HepG2 (cell line): ENCODE measurements around the gene TAPBP. TPM values are rescaled to one million over a fixed set of nuclear protein-coding genes. Genes with fewer than 3 reads are reported as not detected.

Source experiments
- CBX2 ChIP-seq, 2 experiments: fragments of 200-600 bp in 1 of 2; sonication (generic); formaldehyde crosslinking in 1 of 2; IDR thresholded peaks; 2 replicates each; pipeline versions ENCODE4 v1.7.0 to v1.8.1; 2018 to 2022; ENCODE audit warnings: low read depth in 2 of 2, low read length in 1 of 2, mild to moderate bottlenecking in 1 of 2, missing genetic modification reagents in 1 of 2
- FOSL2 ChIP-seq: sonication (generic); formaldehyde crosslinking; IDR thresholded peaks from 2 replicates; pipeline ENCODE4 v1.4.0; 2020; ENCODE audit warnings: missing genetic modification reagents
- HNF4G ChIP-seq, 2 experiments: sonication (generic) in 1 of 2; formaldehyde crosslinking in 1 of 2; IDR thresholded peaks; 2 replicates each; pipeline versions ENCODE4 v1.4.0 to v1.6.1; 2011 to 2020; ENCODE audit warnings: borderline replicate concordance in 2 of 2, low read depth in 2 of 2, mild to moderate bottlenecking in 2 of 2, low read length in 1 of 2, missing genetic modification reagents in 1 of 2, moderate library complexity in 1 of 2
- IKZF1 ChIP-seq: fragments of 450-650 bp; IDR thresholded peaks from 2 replicates; pipeline ENCODE4 v1.7.1; 2016
- KLF12 ChIP-seq: sonication (generic); formaldehyde crosslinking; IDR thresholded peaks from 2 replicates; pipeline ENCODE4 v1.4.0; 2020; ENCODE audit warnings: missing genetic modification reagents, borderline replicate concordance
- PLRG1 ChIP-seq: fragments of 450-650 bp; conservative IDR thresholded peaks from 2 replicates; pipeline ENCODE4 v1.6.1; 2016
- THRA ChIP-seq: sonication (generic); formaldehyde crosslinking; IDR thresholded peaks from 2 replicates; pipeline ENCODE4 v1.4.0; 2020; ENCODE audit warnings: missing genetic modification reagents, borderline replicate concordance
- ZBTB25 ChIP-seq: IDR thresholded peaks from 2 replicates; pipeline ENCODE4 v1.6.1; 2018; ENCODE audit warnings: missing genetic modification reagents
- ZBTB39 ChIP-seq: sonication (generic); formaldehyde crosslinking; IDR thresholded peaks from 2 replicates; pipeline ENCODE4 v1.5.0; 2020; ENCODE audit warnings: missing genetic modification reagents
- ZBTB4 ChIP-seq: sonication (generic); formaldehyde crosslinking; IDR thresholded peaks from 2 replicates; pipeline ENCODE4 v1.4.0; 2020; ENCODE audit warnings: missing genetic modification reagents, mild to moderate bottlenecking, borderline replicate concordance
- ZNF225 ChIP-seq: sonication (generic); formaldehyde crosslinking; IDR thresholded peaks from 2 replicates; pipeline ENCODE4 v1.4.0; 2020; ENCODE audit warnings: mild to moderate bottlenecking, missing genetic modification reagents
- ZNF513 ChIP-seq: sonication (generic); formaldehyde crosslinking; conservative IDR thresholded peaks from 2 replicates; pipeline ENCODE4 v1.5.0; 2020; ENCODE audit warnings: missing genetic modification reagents
- ZNF530 ChIP-seq: sonication (generic); formaldehyde crosslinking; IDR thresholded peaks from 2 replicates; pipeline ENCODE4 v1.5.0; 2020; ENCODE audit warnings: low read depth, mild to moderate bottlenecking, missing genetic modification reagents
- polyA plus RNA-seq, 8 experiments: library from polyadenylated mRNA; depleted of rRNA in 3 of 8; stranded (reverse) in 7 of 8; unstranded in 1 of 8; fragments of >200 nt; fragmentation: Illumina TruSeq in 4 of 8; extraction: Trizol in 4 of 8; gene quantifications; 2 replicates each; pipeline versions ENCODE4 v1.2.1 to v1.2.3, GENCODE V29; 2011 to 2016; ENCODE audit warnings: low read depth in 4 of 8, missing spikeins in 1 of 8, mixed read lengths in 1 of 8; ENCODE audit not compliant: insufficient read depth in 1 of 8
- total RNA-seq, 5 experiments: library from RNA; depleted of rRNA; stranded (reverse); fragments of >200 nt; fragmentation: Illumina TruSeq; extraction: Trizol; gene quantifications; 2 replicates each; pipeline ENCODE4 v1.2.3, GENCODE V29; 2016; ENCODE audit warnings: low read depth in 1 of 5

The TAPBP gene
- total and polyA plus RNA-seq, 2 of the 13 experiments (the other 11 are each of a cell fraction or from before 2014, with no cell fraction given) = 27.4 to 32.3 TPM

GRCh38 chr6:33272275-33273128, 41.4 kb downstream of the TAPBP start (continued):
- TF ChIP-seq FOSL2 = no peak
- TF ChIP-seq ZBTB25 (CRISPR knock-in tag) = no peak
- no peak for TF ChIP-seq ZNF513 (CRISPR knock-in tag)
- TF ChIP-seq HNF4G (IDR thresholded peaks at IDR 0.05; ENCODE audit: borderline replicate concordance, low read depth, low read length) = no peak
- no peak for TF ChIP-seq HNF4G (CRISPR knock-in tag; IDR thresholded peaks at IDR 0.05; ENCODE audit: borderline replicate concordance, low read depth)
- TF ChIP-seq ZBTB4 (CRISPR knock-in tag) = no peak
- TF ChIP-seq PLRG1 = no peak
- no peak for TF ChIP-seq IKZF1
- TF ChIP-seq KLF12 (CRISPR knock-in tag) = no peak
- no peak for TF ChIP-seq ZNF225
- TF ChIP-seq ZBTB39 = no peak
- TF ChIP-seq ZNF530 (CRISPR knock-in tag) = no peak
- TF ChIP-seq THRA (CRISPR knock-in tag) = no peak
- no peak for TF ChIP-seq CBX2 (IDR thresholded peaks at IDR 0.05; ENCODE audit: low read depth, low read length)
- no peak for TF ChIP-seq CBX2 (CRISPR knock-in tag; IDR thresholded peaks at IDR 0.05; ENCODE audit: low read depth)
